Hematopoietic multipotent progenitor cell treated with erythropoietin and hydrocortisone succinate and interleukin-3 and kit ligand, for 8 days (in vitro differentiated cells): ENCODE data around the gene VASP.

ENCODE experiments used
- DNase-seq: peaks from one replicate; pipeline ENCODE4 v3.0.0-alpha.2; 2015

Gene VASP

DNA sequence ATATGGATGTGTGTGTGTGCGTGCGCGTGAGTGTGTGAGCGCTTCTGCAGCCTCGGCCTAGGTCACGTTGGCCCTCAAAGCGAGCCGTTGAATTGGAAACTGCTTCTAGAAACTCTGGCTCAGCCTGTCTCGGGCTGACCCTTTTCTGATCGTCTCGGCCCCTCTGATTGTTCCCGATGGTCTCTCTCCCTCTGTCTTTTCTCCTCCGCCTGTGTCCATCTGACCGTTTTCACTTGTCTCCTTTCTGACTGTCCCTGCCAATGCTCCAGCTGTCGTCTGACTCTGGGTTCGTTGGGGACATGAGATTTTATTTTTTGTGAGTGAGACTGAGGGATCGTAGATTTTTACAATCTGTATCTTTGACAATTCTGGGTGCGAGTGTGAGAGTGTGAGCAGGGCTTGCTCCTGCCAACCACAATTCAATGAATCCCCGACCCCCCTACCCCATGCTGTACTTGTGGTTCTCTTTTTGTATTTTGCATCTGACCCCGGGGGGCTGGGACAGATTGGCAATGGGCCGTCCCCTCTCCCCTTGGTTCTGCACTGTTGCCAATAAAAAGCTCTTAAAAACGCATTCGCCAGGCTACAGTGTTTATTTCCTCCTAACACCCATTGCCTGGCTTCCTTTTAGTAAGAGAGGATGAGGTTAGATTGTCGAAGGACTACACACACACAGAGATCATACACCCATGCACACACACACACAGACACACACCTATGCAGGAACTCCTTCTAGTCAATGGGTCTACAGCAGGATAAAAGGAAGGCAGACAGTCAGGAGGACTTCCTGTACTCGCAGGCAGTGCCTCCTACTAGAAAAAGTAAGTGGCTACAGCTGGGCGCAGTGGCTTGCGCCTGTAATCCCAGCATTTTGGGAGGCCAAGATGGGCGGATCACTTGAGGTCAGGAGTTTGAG is 32.4 kb upstream of the VASP start:
- no peak for DNase-seq

DNA sequence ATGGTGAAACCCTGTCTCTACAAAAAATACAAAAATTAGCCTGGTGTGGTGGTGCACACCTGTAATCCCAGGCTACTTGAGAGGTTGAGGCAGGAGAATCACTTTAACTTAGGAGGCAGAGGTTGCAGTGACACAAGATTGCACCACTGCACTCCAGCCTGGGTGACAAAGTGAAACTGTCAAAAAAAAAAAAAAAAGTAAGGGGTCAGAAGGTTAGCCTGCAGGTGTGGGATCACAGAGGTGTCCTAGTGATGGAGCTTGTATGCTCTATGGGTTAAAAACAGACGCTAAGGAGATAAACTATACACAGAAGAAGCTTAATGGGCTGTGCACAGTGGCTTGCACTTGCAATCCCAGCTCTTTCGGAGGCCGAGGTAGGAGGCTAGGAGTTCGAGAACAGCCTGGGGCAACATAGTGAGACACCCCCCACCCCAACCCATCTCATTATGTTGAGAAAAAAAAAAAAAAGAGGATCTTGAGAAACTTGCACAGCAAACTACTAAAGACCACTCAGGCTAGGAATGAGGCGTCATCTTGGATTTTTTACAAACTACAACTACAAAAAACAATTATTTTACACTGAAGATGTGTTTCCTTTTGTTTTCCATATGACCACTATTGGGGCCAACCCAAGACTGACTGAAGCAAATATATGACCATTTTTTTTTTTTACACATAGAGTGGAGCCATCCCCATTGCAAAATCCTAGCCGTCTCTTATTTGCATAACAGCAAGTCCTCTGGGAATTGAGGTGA is 31.6 kb upstream of the VASP start:
- no peak for DNase-seq

GRCh38 chr19:45476304-45476703 is 31.0 kb upstream of the VASP start:
- DNase-seq = no peak

DNA sequence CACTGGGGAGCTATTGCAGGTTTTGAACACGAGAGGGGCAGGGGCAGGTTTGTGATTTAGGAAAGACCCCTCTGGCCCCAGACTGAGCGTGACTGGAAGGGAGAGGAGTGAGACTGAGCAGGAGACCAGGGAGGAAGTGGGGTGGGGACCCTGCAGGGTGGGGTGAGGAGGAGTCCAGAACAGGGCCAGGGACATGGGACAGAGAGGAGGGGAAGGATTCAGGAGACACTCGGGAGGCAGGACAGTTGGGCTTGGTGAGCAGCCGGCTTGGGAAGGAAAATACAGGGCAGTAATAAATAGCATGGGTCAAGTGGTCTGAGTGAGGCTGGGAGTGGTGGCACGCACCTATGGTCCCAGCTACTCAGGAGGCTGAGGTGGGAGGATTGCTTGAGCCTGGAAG is 30.1 kb upstream of the VASP start:
- DNase-seq = no peak

- no peak for DNase-seq
These were observed 29.4 kb upstream of the VASP start for GRCh38 chr19:45477713-45478453.

GRCh38 chr19:45478454-45479238 is 28.6 kb upstream of the VASP start:
- peak; percentile 96 for DNase-seq

DNA sequence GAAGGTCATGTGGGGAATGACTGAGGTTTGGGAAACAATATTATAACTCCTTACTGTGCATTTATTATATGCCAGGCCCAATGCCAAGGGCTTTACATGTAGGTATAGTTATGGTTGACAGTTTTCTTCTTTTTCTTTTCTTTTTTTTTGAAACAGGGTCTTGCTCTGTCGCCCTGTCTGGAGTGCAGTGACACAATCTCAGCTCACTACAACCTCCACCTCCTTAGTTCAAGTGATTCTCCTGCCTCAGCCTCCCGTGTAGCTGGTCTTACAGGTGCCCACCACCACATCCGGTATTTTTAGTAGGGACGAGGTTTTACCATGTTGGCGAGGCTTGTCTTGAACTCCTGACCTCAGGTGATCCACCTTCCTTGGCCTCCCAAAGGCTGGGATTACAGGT is 24.2 kb upstream of the VASP start:
- DNase-seq = no peak

- DNase-seq = no peak
These were observed 22.9 kb upstream of the VASP start for GRCh38 chr19:45484273-45484945.

GRCh38 chr19:45485305-45486077 is 21.8 kb upstream of the VASP start:
- peak; percentile 96 for DNase-seq

DNA sequence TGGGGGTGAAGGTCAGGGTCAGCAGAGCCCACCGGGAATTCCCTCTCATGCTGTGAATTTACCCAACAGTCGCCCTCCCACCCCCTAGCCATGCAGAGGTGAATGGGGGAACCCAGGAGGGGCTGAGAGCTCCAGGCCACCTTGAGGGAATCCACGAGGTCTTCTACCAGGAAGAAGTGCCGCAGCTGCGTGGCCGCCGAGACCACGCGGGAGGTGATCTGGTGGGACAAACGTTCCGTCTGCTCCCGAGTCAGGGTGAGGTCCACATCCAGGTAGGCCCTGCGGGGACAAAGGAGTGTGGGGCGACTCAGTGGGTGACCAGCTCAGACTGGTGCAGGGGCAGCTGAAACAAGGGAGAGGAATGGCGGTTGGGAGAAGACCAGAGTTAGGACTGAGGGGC is 18.6 kb upstream of the VASP start:
- DNase-seq = no peak

- no peak for DNase-seq
These were observed 17.9 kb upstream of the VASP start for GRCh38 chr19:45489216-45489855.

DNA sequence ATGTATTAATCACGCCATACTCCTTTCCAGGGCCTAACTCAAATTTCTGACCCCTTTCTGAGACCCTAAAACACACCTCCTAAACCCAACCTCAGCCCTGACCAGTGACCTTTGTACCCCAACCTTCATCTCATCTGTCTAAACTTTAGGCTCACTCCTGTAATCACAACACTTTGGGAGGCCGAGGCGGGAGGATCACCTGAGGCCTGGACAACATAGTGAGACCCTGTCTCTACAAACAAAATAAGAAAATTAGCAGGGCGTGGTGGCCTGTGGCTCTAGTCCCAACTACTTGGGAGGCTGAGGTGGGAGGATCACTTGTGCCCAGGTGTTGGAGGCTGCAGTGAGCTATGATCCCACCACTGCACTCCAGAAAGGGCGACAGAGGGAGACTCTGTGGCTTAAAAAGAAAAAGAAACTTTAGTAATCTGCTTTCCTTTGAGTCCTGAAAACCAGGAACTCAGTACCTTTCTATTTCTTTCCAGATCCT is 15.1 kb upstream of the VASP start:
- no peak for DNase-seq

DNA sequence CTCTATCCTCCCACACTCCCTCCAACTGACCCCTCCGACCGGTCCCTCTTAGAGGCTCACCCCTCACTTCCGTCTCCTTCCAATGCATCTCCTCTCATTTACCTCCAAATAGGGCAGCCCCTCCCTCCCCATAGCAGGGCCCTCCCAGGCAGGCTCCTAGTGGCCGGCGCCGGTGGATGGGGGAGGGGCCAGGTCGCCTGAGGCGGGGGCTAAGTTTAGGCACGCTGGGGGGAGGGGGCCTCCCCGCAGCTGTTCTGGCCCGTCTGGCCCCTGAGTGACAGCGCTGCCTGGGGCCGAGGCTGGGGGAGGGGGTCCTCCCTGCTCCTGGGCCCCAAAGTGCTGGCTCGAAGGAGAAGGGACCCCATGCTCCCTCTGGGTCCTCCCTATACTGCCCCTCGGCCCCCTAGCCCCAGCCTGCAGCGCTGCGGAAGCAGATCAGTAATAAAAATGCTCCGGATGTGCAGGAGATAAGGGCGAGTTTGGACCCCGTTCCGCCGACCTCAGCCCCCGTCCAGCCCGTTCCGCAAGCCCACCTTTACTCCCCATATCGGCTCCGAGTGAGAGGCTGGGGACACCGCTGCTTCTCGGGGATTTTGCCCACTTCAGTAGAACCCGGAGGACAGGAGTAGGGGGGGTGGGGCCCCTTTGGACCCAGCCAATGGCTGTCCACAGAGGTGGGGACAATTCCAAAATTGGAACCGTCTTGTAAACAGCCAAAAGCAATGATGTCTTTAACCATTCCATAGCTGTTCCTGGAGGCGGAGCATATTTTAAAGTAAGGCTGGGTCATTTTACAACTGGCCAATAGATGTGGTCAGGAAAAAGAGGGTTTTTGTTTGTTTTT is 14.4 kb upstream of the VASP start:
- peak; percentile 61 for DNase-seq

- DNase-seq = no peak
These were observed 12.9 kb upstream of the VASP start for GRCh38 chr19:45494261-45494916.

GRCh38 chr19:45495178-45495577 is 12.1 kb upstream of the VASP start:
- DNase-seq = no peak

- no peak for DNase-seq
These were observed 10.8 kb upstream of the VASP start for GRCh38 chr19:45496349-45496953.

GRCh38 chr19:45497791-45498190 is 9.5 kb upstream of the VASP start:
- no peak for DNase-seq

- peak; percentile 65 for DNase-seq
These were observed 8.7 kb upstream of the VASP start, which contains the start of gene PPM1N for GRCh38 chr19:45498411-45499195. Gene PPM1N, plus strand, starts transcription at chr19:45498443. Its CDS starts 30 bp downstream, at chr19:45498473.
